ENCODE results near the gene MAPK10. TPM values are rescaled to one million over a fixed set of nuclear protein-coding genes. Genes with fewer than 3 reads are reported as not detected.

Gene MAPK10
- total RNA-seq, 1 experiment from 2014 or later: 5.2 TPM

DNA sequence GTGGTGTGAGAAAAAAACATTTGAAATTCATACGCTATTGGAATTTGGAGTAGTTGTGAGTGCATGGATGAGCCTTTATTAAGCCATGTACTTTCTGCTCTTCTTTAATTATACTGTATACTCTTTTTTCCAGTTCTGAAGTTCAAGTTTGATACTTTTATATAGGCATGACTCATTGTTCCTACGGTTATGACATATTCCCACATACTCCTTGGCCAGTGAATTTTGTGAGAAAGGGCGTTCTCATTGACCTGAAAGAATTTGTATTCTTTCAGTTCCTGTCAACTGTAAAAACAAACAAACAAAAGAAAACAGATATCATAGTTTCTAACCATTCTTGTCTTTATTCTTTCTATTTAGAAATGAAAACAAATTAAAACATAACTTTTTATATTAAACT lies 407.3 kb downstream of the MAPK10 start:
- Mint-ChIP-seq H3K4me1 (peaks cover 42% of the 10 kb centered on the region), H3K36me3 (no peaks in the 10 kb centered on the region), H3K27me3 (ENCODE audit: low read depth) (no peaks in the 10 kb centered on the region), H3K27ac (no peak overlapping the region), H3K4me3 (no peak overlapping the region), H3K9me3 (no peaks in the 10 kb centered on the region)
- DNase-seq (ENCODE audit: low spot score): no peak
- POLR2A ChIA-PET: no interaction called here
- CTCF ChIA-PET: no interaction called here
- no peak for ATAC-seq
- no peak for TF ChIP-seq MAX (CRISPR knock-in tag; IDR thresholded peaks at IDR 0.05)
- TF ChIP-seq, protein P1, sequence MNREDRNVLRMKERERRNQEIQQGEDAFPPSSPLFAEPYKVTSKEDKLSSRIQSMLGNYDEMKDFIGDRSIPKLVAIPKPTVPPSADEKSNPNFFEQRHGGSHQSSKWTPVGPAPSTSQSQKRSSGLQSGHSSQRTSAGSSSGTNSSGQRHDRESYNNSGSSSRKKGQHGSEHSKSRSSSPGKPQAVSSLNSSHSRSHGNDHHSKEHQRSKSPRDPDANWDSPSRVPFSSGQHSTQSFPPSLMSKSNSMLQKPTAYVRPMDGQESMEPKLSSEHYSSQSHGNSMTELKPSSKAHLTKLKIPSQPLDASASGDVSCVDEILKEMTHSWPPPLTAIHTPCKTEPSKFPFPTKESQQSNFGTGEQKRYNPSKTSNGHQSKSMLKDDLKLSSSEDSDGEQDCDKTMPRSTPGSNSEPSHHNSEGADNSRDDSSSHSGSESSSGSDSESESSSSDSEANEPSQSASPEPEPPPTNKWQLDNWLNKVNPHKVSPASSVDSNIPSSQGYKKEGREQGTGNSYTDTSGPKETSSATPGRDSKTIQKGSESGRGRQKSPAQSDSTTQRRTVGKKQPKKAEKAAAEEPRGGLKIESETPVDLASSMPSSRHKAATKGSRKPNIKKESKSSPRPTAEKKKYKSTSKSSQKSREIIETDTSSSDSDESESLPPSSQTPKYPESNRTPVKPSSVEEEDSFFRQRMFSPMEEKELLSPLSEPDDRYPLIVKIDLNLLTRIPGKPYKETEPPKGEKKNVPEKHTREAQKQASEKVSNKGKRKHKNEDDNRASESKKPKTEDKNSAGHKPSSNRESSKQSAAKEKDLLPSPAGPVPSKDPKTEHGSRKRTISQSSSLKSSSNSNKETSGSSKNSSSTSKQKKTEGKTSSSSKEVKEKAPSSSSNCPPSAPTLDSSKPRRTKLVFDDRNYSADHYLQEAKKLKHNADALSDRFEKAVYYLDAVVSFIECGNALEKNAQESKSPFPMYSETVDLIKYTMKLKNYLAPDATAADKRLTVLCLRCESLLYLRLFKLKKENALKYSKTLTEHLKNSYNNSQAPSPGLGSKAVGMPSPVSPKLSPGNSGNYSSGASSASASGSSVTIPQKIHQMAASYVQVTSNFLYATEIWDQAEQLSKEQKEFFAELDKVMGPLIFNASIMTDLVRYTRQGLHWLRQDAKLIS (CRISPR knock-in tag; IDR thresholded peaks at IDR 0.05; ENCODE audit: borderline replicate concordance): no peak
- no peak for TF ChIP-seq MXD4 (CRISPR knock-in tag; IDR thresholded peaks at IDR 0.05; ENCODE audit: borderline replicate concordance)
- TF ChIP-seq, protein P2, sequence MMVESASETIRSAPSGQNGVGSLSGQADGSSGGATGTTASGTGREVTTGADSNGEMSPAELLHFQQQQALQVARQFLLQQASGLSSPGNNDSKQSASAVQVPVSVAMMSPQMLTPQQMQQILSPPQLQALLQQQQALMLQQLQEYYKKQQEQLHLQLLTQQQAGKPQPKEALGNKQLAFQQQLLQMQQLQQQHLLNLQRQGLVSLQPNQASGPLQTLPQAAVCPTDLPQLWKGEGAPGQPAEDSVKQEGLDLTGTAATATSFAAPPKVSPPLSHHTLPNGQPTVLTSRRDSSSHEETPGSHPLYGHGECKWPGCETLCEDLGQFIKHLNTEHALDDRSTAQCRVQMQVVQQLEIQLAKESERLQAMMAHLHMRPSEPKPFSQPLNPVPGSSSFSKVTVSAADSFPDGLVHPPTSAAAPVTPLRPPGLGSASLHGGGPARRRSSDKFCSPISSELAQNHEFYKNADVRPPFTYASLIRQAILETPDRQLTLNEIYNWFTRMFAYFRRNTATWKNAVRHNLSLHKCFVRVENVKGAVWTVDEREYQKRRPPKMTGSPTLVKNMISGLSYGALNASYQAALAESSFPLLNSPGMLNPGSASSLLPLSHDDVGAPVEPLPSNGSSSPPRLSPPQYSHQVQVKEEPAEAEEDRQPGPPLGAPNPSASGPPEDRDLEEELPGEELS (CRISPR knock-in tag; IDR thresholded peaks at IDR 0.05): no peak
- no peak for TF ChIP-seq MYBL2 (CRISPR knock-in tag; IDR thresholded peaks at IDR 0.05)
- no peak for TF ChIP-seq JAZF1 (CRISPR knock-in tag; IDR thresholded peaks at IDR 0.05)
- no peak for TF ChIP-seq GTF2I (CRISPR knock-in tag; conservative IDR thresholded peaks at IDR 0.05)
- no peak for TF ChIP-seq ESRRA (CRISPR knock-in tag; IDR thresholded peaks at IDR 0.05; ENCODE audit: borderline replicate concordance)
- no peak for TF ChIP-seq GABPB1 (CRISPR knock-in tag; IDR thresholded peaks at IDR 0.05)
- TF ChIP-seq, protein P3, sequence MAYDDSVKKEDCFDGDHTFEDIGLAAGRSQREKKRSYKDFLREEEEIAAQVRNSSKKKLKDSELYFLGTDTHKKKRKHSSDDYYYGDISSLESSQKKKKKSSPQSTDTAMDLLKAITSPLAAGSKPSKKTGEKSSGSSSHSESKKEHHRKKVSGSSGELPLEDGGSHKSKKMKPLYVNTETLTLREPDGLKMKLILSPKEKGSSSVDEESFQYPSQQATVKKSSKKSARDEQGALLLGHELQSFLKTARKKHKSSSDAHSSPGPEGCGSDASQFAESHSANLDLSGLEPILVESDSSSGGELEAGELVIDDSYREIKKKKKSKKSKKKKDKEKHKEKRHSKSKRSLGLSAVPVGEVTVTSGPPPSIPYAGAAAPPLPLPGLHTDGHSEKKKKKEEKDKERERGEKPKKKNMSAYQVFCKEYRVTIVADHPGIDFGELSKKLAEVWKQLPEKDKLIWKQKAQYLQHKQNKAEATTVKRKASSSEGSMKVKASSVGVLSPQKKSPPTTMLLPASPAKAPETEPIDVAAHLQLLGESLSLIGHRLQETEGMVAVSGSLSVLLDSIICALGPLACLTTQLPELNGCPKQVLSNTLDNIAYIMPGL (CRISPR knock-in tag; IDR thresholded peaks at IDR 0.05): no peak
- no peak for TF ChIP-seq ZMAT4 (CRISPR knock-in tag; IDR thresholded peaks at IDR 0.05)
- TF ChIP-seq ZSCAN18 (CRISPR knock-in tag; IDR thresholded peaks at IDR 0.05): no peak
- no peak for TF ChIP-seq ARID4B (CRISPR knock-in tag; IDR thresholded peaks at IDR 0.05; ENCODE audit: borderline replicate concordance)
- no peak for TF ChIP-seq FOXJ3 (CRISPR knock-in tag; IDR thresholded peaks at IDR 0.05; ENCODE audit: borderline replicate concordance)
- no peak for TF ChIP-seq NR3C1 (CRISPR knock-in tag; conservative IDR thresholded peaks at IDR 0.05; ENCODE audit: low read depth)
- no peak for TF ChIP-seq ZNF263 (CRISPR knock-in tag; IDR thresholded peaks at IDR 0.05; ENCODE audit: low read depth)
- no peak for TF ChIP-seq RELA (CRISPR knock-in tag; IDR thresholded peaks at IDR 0.05; ENCODE audit: borderline replicate concordance)

Data from WTC11 (cell line).